ENCODE results near the gene MALRD1.

Gene MALRD1

DNA sequence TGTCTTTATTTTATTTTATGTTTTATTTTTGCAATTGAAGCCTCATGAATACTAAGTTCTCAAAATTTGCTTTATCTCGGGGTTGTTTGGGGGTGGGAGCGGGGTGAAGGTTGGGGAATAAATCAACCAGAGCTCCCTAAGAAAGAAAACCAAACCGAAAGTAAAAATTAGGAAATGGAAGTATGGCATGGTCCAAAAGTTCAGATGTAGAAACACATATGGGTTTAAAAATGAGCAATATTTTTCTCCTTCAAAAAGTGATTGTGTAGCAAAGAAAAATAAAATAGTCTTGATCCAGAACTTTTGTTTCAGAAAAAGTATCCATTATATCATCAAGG lies 590.3 kb downstream of the MALRD1 start:
- DNase-seq (ENCODE audit: low read depth, low spot score) = no peak

DNA sequence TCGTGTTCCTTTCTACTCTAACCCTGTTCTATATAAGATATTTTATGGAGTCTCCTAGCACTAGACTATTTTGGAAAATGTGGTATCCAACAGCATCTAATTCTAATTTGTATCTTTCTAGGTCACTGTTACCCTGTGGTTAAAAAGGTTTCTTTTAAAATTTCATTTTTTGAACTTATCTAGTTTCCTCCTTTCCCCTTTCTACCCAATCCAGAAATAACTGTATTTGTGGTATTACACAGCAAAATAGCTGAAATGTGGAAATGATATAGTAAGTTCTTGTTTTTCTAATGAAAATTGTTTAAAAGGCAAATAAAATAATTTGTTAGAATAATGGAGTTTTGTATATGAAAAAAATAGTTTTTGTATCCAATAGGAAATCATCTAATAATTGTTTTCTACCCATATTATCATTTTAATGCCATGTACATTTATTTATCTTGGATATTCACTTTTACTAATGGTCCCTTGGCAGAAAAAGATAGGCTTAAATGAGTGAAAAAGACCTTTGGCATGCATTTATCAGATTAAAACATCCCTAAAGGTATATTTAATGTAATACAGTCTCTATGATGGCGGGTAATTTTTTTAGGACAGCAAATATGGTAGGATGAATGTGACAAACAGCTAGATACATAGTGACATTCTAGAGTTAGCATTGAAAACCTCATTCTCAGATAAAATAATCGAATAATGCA lies 592.1 kb downstream of the MALRD1 start:
- DNase-seq (ENCODE audit: low read depth, low spot score) = no peak

DNA sequence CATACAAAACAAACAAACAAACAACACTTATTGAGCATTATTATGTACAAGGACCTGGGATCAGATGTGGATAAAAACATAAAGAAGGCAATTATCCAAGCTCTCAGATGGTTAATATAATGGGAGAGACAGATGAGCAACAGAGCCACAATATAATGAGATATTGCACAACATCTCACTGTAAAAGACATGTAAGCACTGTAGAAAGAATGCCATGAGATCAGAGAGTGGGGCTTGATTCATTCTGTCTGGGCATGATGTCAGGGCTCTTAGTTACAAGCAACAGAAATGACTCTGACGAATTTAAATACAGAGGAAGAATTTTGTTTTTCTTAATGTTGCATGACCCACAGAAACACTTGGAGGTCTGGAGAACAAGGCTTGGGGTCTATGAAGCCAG lies 602.9 kb downstream of the MALRD1 start:
- DNase-seq (ENCODE audit: low read depth, low spot score) = no peak

DNA sequence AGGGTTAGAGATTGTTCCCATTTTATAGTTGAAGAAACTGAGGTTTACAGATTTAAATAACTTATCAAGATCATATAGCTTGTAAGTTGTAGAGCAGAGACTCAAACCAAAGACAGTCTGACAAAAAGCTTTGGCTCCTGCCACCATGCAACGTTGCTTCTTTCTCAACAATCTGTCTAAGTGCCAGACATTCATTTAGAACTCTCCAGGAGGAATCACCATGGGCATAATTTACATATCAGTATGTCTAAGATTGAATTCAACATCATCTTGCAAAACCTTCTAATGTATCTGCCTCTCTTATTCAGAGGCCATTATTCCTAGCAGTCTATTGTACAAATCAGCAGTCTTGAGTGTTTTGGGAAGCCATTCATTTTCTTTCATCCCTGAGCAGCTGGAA lies 604.1 kb downstream of the MALRD1 start:
- DNase-seq (ENCODE audit: low read depth, low spot score) = no peak

DNA sequence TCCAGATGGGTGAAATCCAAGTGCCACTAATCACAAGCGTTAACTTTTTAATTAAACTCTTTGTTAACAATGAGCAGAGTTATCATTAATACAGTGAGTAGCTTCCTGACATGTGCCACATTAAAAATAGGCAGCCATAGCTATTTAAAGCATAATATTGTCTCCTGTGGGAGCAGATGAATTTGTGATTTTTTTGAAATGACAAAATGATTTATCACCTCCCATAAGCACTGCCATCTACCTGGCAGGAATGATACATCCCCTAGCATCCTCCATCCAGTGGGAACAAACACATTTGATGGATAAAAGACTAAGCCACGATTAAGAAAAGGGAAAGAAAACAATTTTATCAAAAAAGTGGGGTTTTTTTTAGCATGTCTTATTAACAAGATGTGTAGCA lies 605.3 kb downstream of the MALRD1 start:
- no peak for DNase-seq (ENCODE audit: low read depth, low spot score)

DNA sequence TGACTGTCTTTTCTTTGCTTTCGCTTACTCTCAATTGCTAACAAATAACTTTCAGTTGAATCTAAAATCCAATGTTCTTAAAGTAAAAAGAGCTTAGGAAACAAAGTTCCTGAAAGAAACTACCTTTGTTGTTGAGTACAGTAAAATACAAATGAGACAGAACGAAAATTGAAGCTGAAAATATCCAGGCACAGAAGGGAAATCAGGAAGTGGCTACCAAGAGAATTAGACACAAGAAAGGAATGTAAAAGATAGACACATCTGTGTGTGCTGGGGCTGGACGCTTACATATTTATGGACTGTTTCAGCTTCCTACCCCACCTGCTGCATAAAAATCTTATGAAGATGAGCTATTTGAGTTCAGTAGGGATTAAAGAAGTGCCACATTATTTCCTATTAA lies 606.0 kb downstream of the MALRD1 start:
- no peak for DNase-seq (ENCODE audit: low read depth, low spot score)

DNA sequence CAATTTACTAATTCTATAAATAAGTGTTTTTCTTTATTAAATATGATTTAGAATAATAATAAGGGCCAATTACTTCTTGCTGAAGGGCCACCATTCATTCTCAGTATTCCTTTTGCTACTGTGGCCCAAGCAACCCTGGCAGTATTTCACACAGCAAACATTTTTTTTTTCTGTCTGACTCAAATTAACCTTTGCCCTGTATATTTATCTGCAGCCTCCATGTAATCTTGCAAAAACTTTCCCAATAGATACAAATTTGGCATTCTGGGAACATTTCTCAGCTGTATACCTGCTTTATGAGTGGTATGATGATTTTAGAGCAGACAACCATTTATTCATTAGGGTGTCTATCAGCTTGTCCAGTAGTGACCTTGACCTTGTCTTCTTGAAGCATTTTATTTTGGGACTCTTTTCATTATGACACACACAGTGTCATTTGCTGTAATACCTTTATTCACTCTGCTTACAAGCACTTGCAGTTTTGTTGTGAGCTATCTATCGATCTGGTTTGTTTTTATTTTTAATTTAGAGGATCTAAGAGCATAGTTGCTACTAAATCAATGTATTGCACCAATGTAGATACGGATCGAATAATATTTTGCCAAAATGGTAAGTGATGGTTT lies 607.9 kb downstream of the MALRD1 start:
- no peak for DNase-seq (ENCODE audit: low read depth, low spot score)

DNA sequence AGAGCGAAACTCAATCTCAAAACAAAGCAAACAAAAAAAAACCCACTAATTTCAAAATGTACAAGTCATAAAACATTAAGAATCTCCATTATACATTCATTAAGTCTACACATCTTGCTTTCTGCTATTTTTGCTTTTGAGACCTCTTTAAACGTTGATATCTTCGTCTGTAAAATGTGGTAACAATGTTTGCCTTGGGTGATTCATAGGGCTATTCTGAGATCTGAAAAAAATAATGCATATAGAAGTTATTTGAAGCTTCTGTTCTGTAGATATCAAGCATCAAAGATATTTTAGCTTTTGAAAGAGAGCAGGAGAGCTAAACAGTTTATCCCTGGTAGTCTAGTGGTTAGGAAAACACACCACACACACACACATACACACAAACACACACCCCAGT lies 609.5 kb downstream of the MALRD1 start:
- DNase-seq (ENCODE audit: low read depth, low spot score) = no peak

DNA sequence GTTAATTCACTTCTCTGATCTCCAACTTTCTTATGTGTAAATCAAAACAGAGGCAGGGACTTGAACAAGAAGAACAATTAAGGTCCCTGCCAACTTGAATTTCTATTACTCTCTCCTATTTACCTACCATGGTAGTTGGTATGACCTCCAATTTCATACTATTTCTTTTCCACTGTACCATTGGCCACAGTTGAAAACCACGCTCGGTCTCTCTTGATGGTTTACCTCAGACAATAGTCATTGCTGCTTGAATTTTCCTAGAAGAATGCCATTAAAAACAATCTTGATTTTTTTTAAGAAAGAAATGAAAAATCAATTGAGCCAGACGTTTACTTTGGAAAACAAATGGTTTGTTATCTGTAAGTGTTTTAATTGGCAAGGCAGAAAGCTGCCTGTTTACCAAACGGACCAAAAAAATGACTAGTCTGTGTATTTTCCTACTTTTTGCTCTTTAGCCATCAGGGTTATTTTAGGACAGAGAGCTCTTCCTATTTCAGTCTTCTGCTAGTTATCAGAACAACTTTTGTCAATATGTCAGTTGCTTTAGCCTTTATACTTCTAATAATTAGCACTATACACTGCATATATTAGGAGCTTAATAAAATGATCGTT lies 610.1 kb downstream of the MALRD1 start:
- no peak for DNase-seq (ENCODE audit: low read depth, low spot score)

DNA sequence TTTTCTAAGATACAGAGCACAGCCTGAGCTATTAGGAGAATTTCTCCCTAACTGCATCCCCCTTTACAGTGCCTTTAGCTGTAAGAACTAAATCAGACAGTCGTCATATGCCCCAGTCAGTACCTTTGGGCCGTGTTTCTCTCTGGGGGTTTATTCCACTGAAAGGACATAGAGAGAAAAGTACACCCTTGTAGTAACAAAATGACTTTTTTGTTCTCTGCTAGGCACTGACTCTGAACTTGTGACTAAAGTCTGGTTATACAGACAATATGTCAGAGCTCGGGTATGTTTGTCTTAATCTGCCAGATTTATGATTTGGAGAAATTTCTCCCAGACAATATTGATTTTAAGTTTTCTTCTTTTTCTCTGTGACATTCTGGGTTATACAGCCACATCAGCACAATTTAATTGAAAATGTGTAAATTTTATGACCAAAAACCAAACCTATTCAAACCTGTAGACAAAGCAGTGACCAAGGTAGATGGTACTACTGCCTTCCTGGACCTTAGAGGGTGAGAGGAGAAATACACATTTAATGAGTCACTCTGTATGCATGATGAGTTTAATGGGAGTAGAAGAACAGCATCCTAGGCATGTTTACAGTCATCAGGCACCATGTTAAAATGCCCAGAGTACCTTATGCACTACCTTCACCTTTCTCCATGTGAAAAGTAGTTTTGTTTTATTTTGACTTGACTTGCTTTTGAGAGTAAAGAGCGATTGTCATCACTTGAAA lies 611.5 kb downstream of the MALRD1 start:
- no peak for DNase-seq (ENCODE audit: low read depth, low spot score)

DNA sequence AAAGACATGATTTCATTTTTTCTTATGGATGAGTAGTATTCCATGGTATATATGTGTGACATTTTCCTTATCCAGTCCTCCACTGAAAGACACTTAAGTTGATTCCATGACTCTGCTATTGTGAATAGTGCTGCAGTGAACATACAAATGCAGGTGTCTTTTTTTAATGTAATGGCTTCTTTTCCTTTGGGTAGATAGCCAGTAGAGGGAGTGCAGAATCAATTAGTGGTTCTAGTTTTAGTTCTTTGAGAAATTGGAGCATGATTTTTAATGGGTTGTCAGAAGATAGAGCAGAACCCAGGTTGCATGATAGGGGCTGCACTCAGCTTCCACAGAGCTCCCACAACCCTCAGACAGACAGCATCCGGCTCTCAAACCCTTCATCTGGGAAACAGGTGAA lies 614.7 kb downstream of the MALRD1 start:
- no peak for DNase-seq (ENCODE audit: low read depth, low spot score)

DNA sequence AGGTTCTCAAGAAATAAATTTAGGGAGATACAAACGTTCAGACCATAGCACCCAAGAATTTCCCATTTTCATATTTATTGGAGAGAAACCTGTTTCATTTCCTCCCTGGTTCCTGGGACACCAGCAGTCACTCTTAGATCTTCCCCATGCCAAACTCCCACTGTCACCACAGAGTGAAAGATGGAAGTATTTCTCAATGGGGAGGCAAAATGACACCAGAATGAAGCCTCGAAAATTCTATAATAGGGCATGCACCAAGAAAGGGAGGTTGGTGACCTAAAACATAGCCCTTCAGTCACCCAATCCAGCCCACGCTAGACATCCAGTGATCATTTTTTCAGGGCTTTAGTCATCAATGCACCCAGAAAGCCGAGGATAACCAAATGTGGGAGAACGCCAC lies 619.5 kb downstream of the MALRD1 start:
- no peak for DNase-seq (ENCODE audit: low read depth, low spot score)

DNA sequence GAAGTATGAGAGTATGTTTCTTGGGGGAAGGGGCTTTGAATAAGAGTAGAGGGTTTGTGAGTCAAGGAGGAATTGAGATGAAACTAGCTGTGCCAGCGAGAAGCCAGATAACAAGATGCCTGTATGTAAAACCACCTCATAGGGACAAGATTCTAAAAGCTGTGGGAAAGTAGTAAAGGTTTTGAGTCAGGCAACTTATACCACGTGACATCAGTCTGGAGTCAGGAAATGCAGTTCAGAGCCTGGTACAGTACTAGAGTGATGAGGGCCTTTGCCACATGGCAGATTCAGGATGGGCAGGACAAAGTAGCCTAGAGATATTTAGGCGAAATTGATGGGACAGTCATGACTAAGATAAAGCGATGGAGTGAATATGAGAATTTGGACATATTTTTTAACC lies 627.5 kb downstream of the MALRD1 start:
- no peak for DNase-seq (ENCODE audit: low read depth, low spot score)

DNA sequence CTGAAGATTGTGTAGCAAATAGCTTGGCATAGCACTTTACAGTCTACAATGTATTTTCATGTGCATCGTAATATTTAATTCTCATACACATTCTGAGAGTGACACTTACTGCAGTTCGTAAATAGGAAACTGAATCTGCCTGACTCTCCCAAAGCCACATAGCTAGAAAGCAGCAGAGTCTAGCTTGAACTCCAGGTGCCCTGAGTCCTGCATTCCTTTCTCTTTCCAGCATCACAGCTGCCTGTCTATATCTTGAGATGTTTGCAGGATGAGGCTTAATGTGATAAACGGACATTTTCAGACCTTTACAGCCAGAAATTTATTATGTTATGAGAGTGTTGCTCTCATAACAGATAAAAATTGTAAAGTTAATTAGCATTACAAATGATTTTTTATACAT lies 634.8 kb downstream of the MALRD1 start:
- DNase-seq (ENCODE audit: low read depth, low spot score) = no peak

DNA sequence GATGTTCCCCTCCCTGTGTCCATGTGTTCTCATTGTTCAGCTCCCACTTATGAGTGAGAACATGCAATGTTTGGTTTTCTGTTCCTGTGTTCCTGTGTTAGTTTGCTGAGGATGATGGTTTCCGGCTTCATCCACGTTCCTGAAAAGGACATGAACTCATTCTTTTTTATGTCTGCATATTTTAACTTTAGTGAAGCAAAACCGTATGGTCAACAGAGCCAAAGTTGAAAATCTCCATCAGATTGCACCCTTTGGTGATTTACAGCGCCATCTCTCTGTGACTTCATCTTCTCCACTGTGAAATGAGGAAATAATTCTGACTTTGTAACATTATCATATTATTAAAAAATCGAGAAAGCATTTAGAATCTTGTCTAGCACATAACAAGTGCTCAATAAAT lies 635.4 kb downstream of the MALRD1 start:
- no peak for DNase-seq (ENCODE audit: low read depth, low spot score)

DNA sequence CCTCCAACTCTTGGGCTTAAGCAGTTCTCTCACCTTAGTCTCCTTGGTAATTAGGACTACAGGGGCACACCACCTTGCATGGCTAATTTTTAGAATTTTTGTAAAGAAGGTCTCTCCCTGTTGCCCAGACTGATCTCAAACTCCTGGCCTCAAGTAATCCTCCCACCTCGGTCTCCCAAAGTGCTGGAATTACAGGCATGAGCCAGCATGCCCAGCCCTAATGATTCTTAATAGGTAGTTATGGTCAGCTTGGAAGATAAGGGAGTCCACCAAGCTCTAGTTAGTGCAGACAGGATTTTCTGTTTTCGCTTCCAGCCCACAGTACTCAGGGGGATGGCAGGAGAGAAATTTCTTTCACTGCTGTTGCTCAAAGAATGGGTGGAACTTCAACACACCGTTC lies 639.7 kb downstream of the MALRD1 start:
- DNase-seq (ENCODE audit: low read depth, low spot score) = no peak

DNA sequence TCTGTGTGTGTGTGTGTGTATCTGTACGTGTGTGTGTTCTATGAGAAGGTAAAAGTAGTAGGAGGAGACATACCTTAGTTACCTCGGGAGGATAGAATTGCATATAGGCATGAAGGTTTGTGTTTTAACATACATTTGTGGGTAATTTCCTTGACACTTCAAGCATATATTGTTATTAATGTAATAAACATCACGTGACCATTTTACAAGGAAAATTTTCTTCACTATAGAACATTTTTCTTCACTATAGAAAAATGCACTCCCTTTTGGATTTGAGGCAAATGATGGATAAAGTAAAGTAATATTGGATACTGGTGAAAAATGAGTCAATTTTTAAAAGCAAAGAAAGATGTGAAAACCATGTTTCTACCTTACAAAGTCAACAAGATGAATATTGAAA lies 640.6 kb downstream of the MALRD1 start:
- no peak for DNase-seq (ENCODE audit: low read depth, low spot score)

DNA sequence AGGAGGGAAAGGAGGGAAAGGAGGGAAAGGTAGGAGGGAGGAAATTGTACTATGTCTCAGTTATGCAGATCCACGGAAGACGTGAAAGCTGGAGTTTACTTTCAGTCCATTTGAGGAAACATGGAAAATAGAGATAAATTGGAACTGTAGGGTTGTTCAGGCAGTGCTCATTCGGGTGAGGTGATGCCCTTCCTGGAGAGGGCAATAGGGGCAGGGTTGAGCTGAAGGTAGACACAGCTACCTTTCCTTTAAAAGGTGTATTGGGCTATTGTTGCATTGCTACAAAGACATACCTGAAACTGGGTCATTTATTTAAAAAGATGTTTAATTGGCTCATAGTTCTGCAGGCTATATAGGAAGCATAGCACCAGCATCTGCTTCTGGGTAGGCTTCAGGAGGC lies 650.7 kb downstream of the MALRD1 start:
- DNase-seq (ENCODE audit: low read depth, low spot score) = no peak

DNA sequence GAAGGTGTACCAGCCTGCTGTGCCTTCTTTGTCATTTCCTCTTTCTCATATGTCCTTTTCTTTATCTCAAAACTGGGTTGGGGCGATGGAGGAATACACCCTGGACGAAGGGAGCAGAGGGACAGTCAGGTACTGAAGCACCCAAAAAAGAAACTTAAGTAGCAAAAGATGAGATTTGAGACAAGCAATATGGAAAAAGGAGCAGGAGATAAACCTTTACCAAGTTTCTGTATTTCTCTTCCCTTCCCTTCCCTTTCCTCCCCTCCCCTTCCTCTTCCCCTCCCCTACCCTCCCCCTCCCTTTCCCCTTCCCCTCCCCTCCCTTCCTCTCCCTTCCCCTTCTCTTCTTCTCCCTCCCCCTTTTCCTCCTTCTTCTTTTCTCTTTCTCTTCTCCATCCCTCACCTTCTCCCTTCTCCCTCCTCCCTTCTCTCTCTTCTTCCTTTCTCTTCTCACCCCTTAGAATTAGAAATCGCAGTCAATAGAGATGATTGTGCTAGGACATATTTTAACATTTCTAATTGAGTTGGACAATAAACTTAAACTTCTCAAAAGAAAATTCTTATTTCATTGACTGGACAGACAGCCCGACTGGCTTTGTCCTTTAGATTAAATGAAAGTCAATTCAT lies 652.9 kb downstream of the MALRD1 start:
- no peak for DNase-seq (ENCODE audit: low read depth, low spot score)

DNA sequence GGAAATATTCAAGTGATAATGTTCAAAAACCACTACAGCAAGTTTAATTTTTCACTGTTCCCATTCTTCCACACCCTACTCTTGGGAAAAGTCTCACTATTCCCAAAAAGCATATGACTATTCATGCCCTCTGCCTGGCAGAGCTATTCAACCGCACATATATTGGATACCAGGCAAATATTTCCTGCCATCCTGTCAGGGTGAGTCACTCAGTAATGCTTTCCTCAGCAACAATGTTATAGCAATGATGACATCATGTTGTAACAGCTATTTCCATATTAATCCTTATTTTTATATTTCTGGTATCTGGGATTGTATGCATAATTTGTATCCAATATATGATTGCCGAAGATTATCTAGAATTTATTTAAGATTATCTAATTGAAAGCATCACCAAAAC lies 653.6 kb downstream of the MALRD1 start:
- no peak for DNase-seq (ENCODE audit: low read depth, low spot score)

DNA sequence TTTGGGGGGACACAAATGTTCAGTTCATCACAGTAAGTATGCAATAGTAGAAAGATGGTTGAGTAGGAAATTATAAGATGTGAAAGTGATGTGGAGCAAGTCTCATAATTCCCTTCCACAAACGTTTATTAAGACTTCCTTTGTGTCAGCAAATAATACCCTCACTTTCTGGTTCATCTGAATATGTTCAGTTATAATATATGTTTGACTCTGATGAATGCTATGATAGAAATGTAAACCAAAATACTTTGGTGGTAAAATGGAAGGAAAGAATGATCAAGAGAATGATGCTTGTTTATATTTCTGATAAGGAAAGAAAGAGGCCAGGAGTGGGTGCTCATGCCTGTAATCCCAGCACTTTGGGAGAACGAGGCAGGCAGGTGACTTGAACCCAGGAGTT lies 655.9 kb downstream of the MALRD1 start:
- DNase-seq (ENCODE audit: low read depth, low spot score) = no peak

DNA sequence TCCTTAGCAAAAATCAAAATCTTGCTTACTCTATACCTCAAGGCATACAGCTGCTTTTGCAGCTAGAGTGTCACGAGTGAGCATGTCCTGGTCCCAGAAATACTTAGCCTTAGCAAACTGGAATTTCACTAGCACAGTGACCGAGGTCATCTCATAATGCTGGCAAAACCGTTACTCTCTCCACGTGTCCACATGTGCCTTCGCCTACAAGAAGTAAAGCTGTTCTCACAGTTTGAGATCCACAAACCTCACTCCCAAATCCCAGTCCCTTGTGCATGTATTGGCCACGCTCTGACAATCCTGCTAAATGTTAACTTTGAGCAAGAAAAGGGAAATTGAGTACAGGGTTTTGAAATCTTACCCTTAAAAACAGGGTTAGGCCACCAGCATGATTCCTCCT lies 656.6 kb downstream of the MALRD1 start:
- no peak for DNase-seq (ENCODE audit: low read depth, low spot score)

Measured in iPS DF 19.7 (cell line).